H1 (cell line): ENCODE data around the gene RNF157. TPM values are rescaled to one million over a fixed set of nuclear protein-coding genes. Genes with fewer than 3 reads are reported as not detected.

Experiments used
- ASH2L ChIP-seq: fragments of 200-600, 300-600 bp; sonication (generic); IDR thresholded peaks from one replicate; pipeline ENCODE4 v1.7.1; 2017; ENCODE audit warnings: low read length
- BCL11A ChIP-seq, 2 experiments: IDR thresholded peaks; one replicate each; pipeline ENCODE4 v1.6.1; 2011; ENCODE audit warnings: low read depth in 2 of 2, low read length in 2 of 2, mild to moderate bottlenecking in 2 of 2
- CHD1 ChIP-seq: IDR thresholded peaks from 2 replicates; pipeline ENCODE4 v1.6.1; 2012; ENCODE audit warnings: low read depth, low read length, improper control_type of control experiment
- CHD2 ChIP-seq: IDR thresholded peaks from 2 replicates; pipeline ENCODE4 v1.6.1; 2012; ENCODE audit warnings: low read length, improper control_type of control experiment
- CREB1 ChIP-seq: IDR thresholded peaks from 2 replicates; pipeline ENCODE4 v1.6.1; 2012; ENCODE audit warnings: inconsistent platforms
- EGR1 ChIP-seq: IDR thresholded peaks from 2 replicates; pipeline ENCODE4 v1.6.1; 2011; ENCODE audit warnings: low read depth, low read length, borderline replicate concordance
- EZH2 ChIP-seq: fragments of 200-600 bp; sonication (generic); IDR thresholded peaks from 2 replicates; pipeline ENCODE4 v1.7.1; 2012; ENCODE audit warnings: low read depth, mild to moderate bottlenecking, moderate library complexity, low read length, inconsistent platforms; ENCODE audit not compliant: severe bottlenecking
- GTF2F1 ChIP-seq: IDR thresholded peaks from 2 replicates; pipeline ENCODE4 v1.6.1; 2012; ENCODE audit warnings: low read depth, low read length, improper control_type of control experiment, borderline replicate concordance
- HDAC6 ChIP-seq: IDR thresholded peaks from one replicate; pipeline ENCODE4 v1.7.1; 2012; ENCODE audit warnings: low read depth, mild to moderate bottlenecking, inconsistent platforms, low read length, moderate library complexity
- KDM4A ChIP-seq: IDR thresholded peaks from one replicate; pipeline ENCODE4 v1.7.1; 2012; ENCODE audit warnings: low read depth, mild to moderate bottlenecking, moderate library complexity, low read length, inconsistent platforms; ENCODE audit not compliant: severe bottlenecking
- MAFK ChIP-seq: IDR thresholded peaks from 2 replicates; pipeline ENCODE4 v1.6.1; 2012; ENCODE audit warnings: low read depth, mild to moderate bottlenecking, improper control_type of control experiment, low read length
- NRF1 ChIP-seq: IDR thresholded peaks from 2 replicates; pipeline ENCODE4 v1.6.1; 2011; ENCODE audit warnings: mild to moderate bottlenecking, low read depth, low read length, improper control_type of control experiment
- PHF8 ChIP-seq: fragments of 200-600 bp; sonication (generic); conservative IDR thresholded peaks from 2 replicates; pipeline ENCODE4 v1.7.1; 2012; ENCODE audit warnings: low read depth, mild to moderate bottlenecking, inconsistent platforms, low read length, moderate library complexity
- POLR2AphosphoS5 ChIP-seq: IDR thresholded peaks from 2 replicates; pipeline ENCODE4 v1.6.1; 2011; ENCODE audit warnings: low read depth, low read length
- RBBP5 ChIP-seq: IDR thresholded peaks from 2 replicates; pipeline ENCODE4 v1.7.1; 2012; ENCODE audit warnings: low read depth, mild to moderate bottlenecking, inconsistent platforms, low read length, moderate library complexity, borderline replicate concordance
- RFX5 ChIP-seq: IDR thresholded peaks from 2 replicates; pipeline ENCODE4 v1.6.1; 2011; ENCODE audit warnings: low read depth, low read length, improper control_type of control experiment, borderline replicate concordance
- SIN3A ChIP-seq, 2 experiments: IDR thresholded peaks in 1 of 2; conservative IDR thresholded peaks in 1 of 2; 2 replicates each; pipeline ENCODE4 v1.6.1; 2011 to 2012; ENCODE audit warnings: low read length in 2 of 2, improper control_type of control experiment in 1 of 2, low read depth in 1 of 2, mild to moderate bottlenecking in 1 of 2
- SIX5 ChIP-seq: IDR thresholded peaks from 2 replicates; pipeline ENCODE4 v1.6.1; 2011; ENCODE audit warnings: mild to moderate bottlenecking, low read depth, low read length
- SP1 ChIP-seq: IDR thresholded peaks from 2 replicates; pipeline ENCODE4 v1.6.1; 2011; ENCODE audit warnings: low read depth, low read length
- SP4 ChIP-seq: IDR thresholded peaks from 2 replicates; pipeline ENCODE4 v1.6.1; 2012; ENCODE audit warnings: low read length, inconsistent platforms
- SRF ChIP-seq: IDR thresholded peaks from 2 replicates; pipeline ENCODE4 v1.6.1; 2011; ENCODE audit warnings: mild to moderate bottlenecking, low read depth, low read length, moderate library complexity
- TAF1 ChIP-seq: IDR thresholded peaks from 2 replicates; pipeline ENCODE4 v1.6.1; 2011; ENCODE audit warnings: mild to moderate bottlenecking, low read depth, low read length
- USF2 ChIP-seq: IDR thresholded peaks from 2 replicates; pipeline ENCODE4 v1.6.1; 2011; ENCODE audit warnings: low read length, improper control_type of control experiment
- ZNF274 ChIP-seq: IDR thresholded peaks from 2 replicates; pipeline ENCODE4 v1.7.0; 2012; ENCODE audit warnings: low read length, borderline replicate concordance; ENCODE audit errors: extremely low read depth
- polyA plus RNA-seq, 7 experiments: library from polyadenylated mRNA; depleted of rRNA in 3 of 7; stranded (reverse) in 5 of 7; unstranded in 2 of 7; fragments of >200 nt in 5 of 7; fragments of 200-250 nt in 2 of 7; gene quantifications; 1 replicate in 5 of 7; 2 replicates in 1 of 7; 4 replicates in 1 of 7; pipeline versions ENCODE4 v1.2.1 to v1.2.3, GENCODE V29; 2011 to 2013; ENCODE audit warnings: missing spikeins in 2 of 7, mixed read lengths in 2 of 7
- total RNA-seq: library from RNA; stranded (reverse); fragmentation: NEBNext Ultra II Directional; extraction: Animal tissue kit (Norgen Biotek cat#: 25700); gene quantifications from 2 replicates; pipeline ENCODE4 v1.2.1, GENCODE V29; 2021

Gene RNF157
- total and polyA plus RNA-seq, 2 of the 8 experiments (the other 6 are each of a cell fraction or from before 2014, with no cell fraction given) = 13.4 to 16.7 TPM

GRCh38 chr17:76264755-76265623 is 24.7 kb upstream of the RNF157 start, which contains the start of gene UBALD2 (continued):
- TF ChIP-seq EZH2 (no peak), SP1 (peak; percentile 98), EGR1 (no peak), ZNF274 (no peak), ASH2L (peak; percentile 32), TAF1 (peak; percentile 56; the same call in 1 of the 2 replicates), KDM4A (no peak), SIX5 (no peak), POLR2AphosphoS5 (no peak; the same call in 1 of the 2 replicates), PHF8 (peak; percentile 50), HDAC6 (no peak), RFX5 (no peak), CREB1 (no peak; the same call in 1 of the 2 replicates), CHD2 (peak; percentile 87), MAFK (no peak; the same call in 1 of the 2 replicates), CHD1 (no peak), USF2 (0 out of 2 replicates have a peak, but pooled peaks have one; percentile 2), GTF2F1 (no peak), SP4 (0 out of 2 replicates have a peak, but pooled peaks have one; percentile 31), SIN3A (conservative IDR thresholded peaks at IDR 0.05 in 1 of 2, IDR thresholded peaks at IDR 0.05 in 1 of 2; ENCODE audit: low read depth in 1 of 2, low read length in 2 of 2) (peak in 1 of 2 experiments; percentile 39; a peak in 1 of 4 replicates), BCL11A (IDR thresholded peaks at IDR 0.05; ENCODE audit: low read depth in 2 of 2, low read length in 2 of 2) (no peak), RBBP5 (no peak), SRF (no peak), NRF1 (no peak)
